HG03354 (cell line): ENCODE results near the gene TREX2.

Experiments used
- ATAC-seq: cut with Tn5 transposase; IDR thresholded peaks from one replicate; pipeline ENCODE4 v1.9.1; 2021; ENCODE audit warnings: mild to moderate bottlenecking; ENCODE audit not compliant: unreplicated experiment, poor library complexity, severe bottlenecking

TREX2 gene

GRCh38 chrX:153395613-153396319 lies 50.1 kb downstream of the TREX2 start:
- no peak for ATAC-seq

GRCh38 chrX:153394612-153395011 lies 51.2 kb downstream of the TREX2 start:
- ATAC-seq: no peak
